ENCODE data around the gene CA10.
A peak's percentile ranks its signal among the peaks of the same experiment; 100 is the strongest.

Gene CA10

GRCh38 chr17:51890710-51891109, 267.8 kb downstream of the CA10 start:
- no peaks in the 10 kb centered on the region for H3K36me3 ChIP-seq
- no peak for TF ChIP-seq CTCF (IDR thresholded peaks at IDR 0.05; ENCODE audit: low read depth, low read length)
- H3K9me3 ChIP-seq (ENCODE audit: severe bottlenecking) = no peaks in the 10 kb centered on the region
- H3K27ac ChIP-seq = no peak overlapping the region
- DNase-seq = no peak
- no peaks in the 10 kb centered on the region for H3K27me3 ChIP-seq (ENCODE audit: insufficient read depth, low read depth, severe bottlenecking)
- no peak overlapping the region for H3K4me3 ChIP-seq (ENCODE audit: low read depth, low read length)

GRCh38 chr17:51888816-51889215, 269.7 kb downstream of the CA10 start:
- Histone ChIP-seq H3K9me3 (ENCODE audit: severe bottlenecking) (no peaks in the 10 kb centered on the region), H3K27ac (no peak overlapping the region), H3K36me3 (no peaks in the 10 kb centered on the region), H3K27me3 (ENCODE audit: insufficient read depth, low read depth, severe bottlenecking) (no peaks in the 10 kb centered on the region), H3K4me3 (ENCODE audit: low read depth, low read length) (no peak overlapping the region)
- DNase-seq = no peak
- TF ChIP-seq CTCF (IDR thresholded peaks at IDR 0.05; ENCODE audit: low read depth, low read length) = no peak

- H3K4me3 ChIP-seq (ENCODE audit: low read depth, low read length) = no peak overlapping the region
- H3K27me3 ChIP-seq (ENCODE audit: insufficient read depth, low read depth, severe bottlenecking) = no peaks in the 10 kb centered on the region
- H3K36me3 ChIP-seq = no peaks in the 10 kb centered on the region
- DNase-seq = no peak
- no peaks in the 10 kb centered on the region for H3K9me3 ChIP-seq (ENCODE audit: severe bottlenecking)
- no peak overlapping the region for H3K27ac ChIP-seq
- TF ChIP-seq CTCF (IDR thresholded peaks at IDR 0.05; ENCODE audit: low read depth, low read length) = no peak
Observed at GRCh38 chr17:51876986-51877385, 281.5 kb downstream of the CA10 start.

- Histone ChIP-seq H3K9me3 (ENCODE audit: severe bottlenecking) (no peaks in the 10 kb centered on the region), H3K27me3 (ENCODE audit: insufficient read depth, low read depth, severe bottlenecking) (no peaks in the 10 kb centered on the region), H3K4me3 (ENCODE audit: low read depth, low read length) (no peak overlapping the region), H3K27ac (no peak overlapping the region), H3K36me3 (no peaks in the 10 kb centered on the region)
- TF ChIP-seq CTCF (IDR thresholded peaks at IDR 0.05; ENCODE audit: low read depth, low read length) = no peak
- no peak for DNase-seq
Observed at GRCh38 chr17:51873302-51873701, 285.2 kb downstream of the CA10 start.

- no peak for TF ChIP-seq CTCF (IDR thresholded peaks at IDR 0.05; ENCODE audit: low read depth, low read length)
- no peak overlapping the region for H3K4me3 ChIP-seq (ENCODE audit: low read depth, low read length)
- H3K27me3 ChIP-seq (ENCODE audit: insufficient read depth, low read depth, severe bottlenecking) = no peaks in the 10 kb centered on the region
- DNase-seq = no peak
- H3K27ac ChIP-seq = peak overlapping the region; percentile 59
- no peaks in the 10 kb centered on the region for H3K9me3 ChIP-seq (ENCODE audit: severe bottlenecking)
- H3K36me3 ChIP-seq = no peaks in the 10 kb centered on the region
Observed at GRCh38 chr17:51869387-51869786, 289.1 kb downstream of the CA10 start.

- H3K27ac ChIP-seq = no peak overlapping the region
- no peak overlapping the region for H3K4me3 ChIP-seq (ENCODE audit: low read depth, low read length)
- DNase-seq = peak; percentile 91
- no peaks in the 10 kb centered on the region for H3K36me3 ChIP-seq
- no peaks in the 10 kb centered on the region for H3K27me3 ChIP-seq (ENCODE audit: insufficient read depth, low read depth, severe bottlenecking)
- peak; percentile 96 for TF ChIP-seq CTCF (IDR thresholded peaks at IDR 0.05; ENCODE audit: low read depth, low read length)
- peaks cover 8% of the 10 kb centered on the region for H3K9me3 ChIP-seq (ENCODE audit: severe bottlenecking)
Observed at GRCh38 chr17:51860954-51861561, 297.5 kb downstream of the CA10 start.

Data from WERI-Rb-1 (cell line).